ENCODE measurements around the gene ZNF800. TPM values are rescaled to one million over a fixed set of nuclear protein-coding genes. Genes with fewer than 3 reads are reported as not detected.
A peak's percentile ranks its signal among the peaks of the same experiment; 100 is the strongest.

Gene ZNF800
- total and polyA plus RNA-seq, 2 donors (not counting 1 experiment from before 2014, with no cell fraction given) = 22.6 to 62.9 TPM

DNA sequence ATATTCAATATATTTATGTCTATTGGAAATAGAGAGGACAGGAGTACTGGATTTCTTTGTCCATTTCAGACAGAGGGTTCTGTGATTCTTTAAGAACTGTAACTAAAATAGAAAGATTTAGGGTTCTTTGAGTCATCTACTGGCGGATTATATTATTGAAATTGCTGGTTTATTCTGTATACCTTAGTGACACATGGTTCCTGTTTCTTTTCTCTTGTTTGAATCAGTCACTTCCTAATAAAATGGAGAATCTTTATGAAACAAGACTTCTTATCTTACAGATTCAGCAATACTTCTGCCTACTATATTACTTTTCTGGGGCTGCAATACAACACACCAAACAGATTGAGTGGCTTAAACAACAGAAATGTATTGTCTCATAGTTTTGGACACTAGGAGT lies 20.8 kb upstream of the ZNF800 start:
- Histone ChIP-seq H4K20me1 (ENCODE audit: control insufficient read depth, insufficient read depth, low read length, poor library complexity, severe bottlenecking) (no peaks in the 10 kb centered on the region), H3K4me3 (ENCODE audit: control extremely low read depth in 1 of 5, extremely low read depth in 1 of 5, insufficient read depth in 1 of 5, low read depth in 2 of 5, low read length in 4 of 5) (peak overlapping the region in 1 of 5 experiments; percentile 25), H3K27me3 (replicated peaks in 1 of 4; ENCODE audit: control extremely low read depth in 1 of 4, control insufficient read depth in 3 of 4, insufficient read depth in 4 of 4, low read length in 3 of 4) (no peaks in the 10 kb centered on the region), H3K9ac (ENCODE audit: low read length) (peak overlapping the region; percentile 31), H2AFZ (ENCODE audit: insufficient read depth, low read depth, low read length, poor library complexity, severe bottlenecking) (peak overlapping the region; percentile 39), H3K4me2 (replicated peaks; ENCODE audit: low read depth, low read length, poor library complexity, severe bottlenecking) (peak overlapping the region; percentile 68), H3K79me2 (ENCODE audit: control insufficient read depth, insufficient read depth, low read length) (no peaks in the 10 kb centered on the region), H3K27ac (ENCODE audit: low read length in 2 of 2) (peak overlapping the region; percentile 64 to 80), H3K4me1 (ENCODE audit: control insufficient read depth in 2 of 2, insufficient read depth in 2 of 2, low read length in 2 of 2) (peaks cover 68 to 73% of the 10 kb centered on the region in 2 donors), H3K36me3 (replicated peaks in 1 of 2; ENCODE audit: control extremely low read depth in 1 of 2, control insufficient read depth in 1 of 2, extremely low read depth in 1 of 2, insufficient read depth in 2 of 2, low read length in 1 of 2) (no peaks in the 10 kb centered on the region), H3K9me3 (ENCODE audit: control extremely low read depth in 1 of 3, control insufficient read depth in 2 of 3, insufficient read depth in 1 of 3, low read length in 2 of 3) (peaks cover 0 to 6% (median 0%) of the 10 kb centered on the region in 3 donors)
- peak overlapping the region; percentile 83 for H3K4me3 Mint-ChIP-seq
- H3K4me1 Mint-ChIP-seq = peaks cover 66% of the 10 kb centered on the region
- no CpG with 5 or more reads among the region's 1 CpG for WGBS (ENCODE audit: insufficient coverage)
- ChIA-PET POLR2A (no interaction called here), CTCF (interaction anchor here (2.6 kb wide), 1 partner anchor 21 kb away, joined by 10 read pairs; the partner anchor contains the start of gene ZNF800)
- DNase-seq (peak; percentile 48), ATAC-seq (ENCODE audit: low read depth) (peak; percentile 42)
- TF ChIP-seq, protein P1, sequence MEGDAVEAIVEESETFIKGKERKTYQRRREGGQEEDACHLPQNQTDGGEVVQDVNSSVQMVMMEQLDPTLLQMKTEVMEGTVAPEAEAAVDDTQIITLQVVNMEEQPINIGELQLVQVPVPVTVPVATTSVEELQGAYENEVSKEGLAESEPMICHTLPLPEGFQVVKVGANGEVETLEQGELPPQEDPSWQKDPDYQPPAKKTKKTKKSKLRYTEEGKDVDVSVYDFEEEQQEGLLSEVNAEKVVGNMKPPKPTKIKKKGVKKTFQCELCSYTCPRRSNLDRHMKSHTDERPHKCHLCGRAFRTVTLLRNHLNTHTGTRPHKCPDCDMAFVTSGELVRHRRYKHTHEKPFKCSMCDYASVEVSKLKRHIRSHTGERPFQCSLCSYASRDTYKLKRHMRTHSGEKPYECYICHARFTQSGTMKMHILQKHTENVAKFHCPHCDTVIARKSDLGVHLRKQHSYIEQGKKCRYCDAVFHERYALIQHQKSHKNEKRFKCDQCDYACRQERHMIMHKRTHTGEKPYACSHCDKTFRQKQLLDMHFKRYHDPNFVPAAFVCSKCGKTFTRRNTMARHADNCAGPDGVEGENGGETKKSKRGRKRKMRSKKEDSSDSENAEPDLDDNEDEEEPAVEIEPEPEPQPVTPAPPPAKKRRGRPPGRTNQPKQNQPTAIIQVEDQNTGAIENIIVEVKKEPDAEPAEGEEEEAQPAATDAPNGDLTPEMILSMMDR (IDR thresholded peaks at IDR 0.05) = no peak
- no peak for TF ChIP-seq EZH2 (IDR thresholded peaks at IDR 0.05; ENCODE audit: borderline replicate concordance, insufficient read depth, low read depth, low read length, poor library complexity, severe bottlenecking)
- intact Hi-C loops (cut with micrococcal nuclease) = no loop called here
- H3K27me3 Mint-ChIP-seq = no peaks in the 10 kb centered on the region
- peak overlapping the region; percentile 90 for H3K27ac Mint-ChIP-seq
- H3K9me3 Mint-ChIP-seq (ENCODE audit: insufficient read depth) = no peaks in the 10 kb centered on the region

DNA sequence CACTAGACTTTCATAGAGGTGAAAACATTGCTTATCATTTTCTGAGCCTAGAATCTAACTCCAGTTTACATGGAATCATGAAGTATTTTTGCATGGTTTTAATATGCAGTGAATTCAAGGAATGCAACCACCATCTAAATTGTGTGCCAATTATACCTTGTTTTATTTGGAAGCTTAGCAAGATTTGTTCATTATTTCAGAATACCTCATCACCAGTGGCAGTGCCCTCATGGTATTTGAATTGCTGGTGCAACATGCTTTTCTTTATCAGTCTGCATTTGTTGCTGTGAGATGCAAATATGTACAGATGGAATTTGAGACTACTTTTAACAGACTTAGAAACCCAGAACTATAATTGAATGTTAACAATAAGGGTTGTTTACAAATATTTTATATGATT lies 18.7 kb upstream of the ZNF800 start:
- ATAC-seq (ENCODE audit: low read depth) (no peak), DNase-seq (no peak)
- TF ChIP-seq, protein P1 (IDR thresholded peaks at IDR 0.05) = no peak
- TF ChIP-seq EZH2 (IDR thresholded peaks at IDR 0.05; ENCODE audit: borderline replicate concordance, insufficient read depth, low read depth, low read length, poor library complexity, severe bottlenecking) = no peak
- Histone ChIP-seq H3K9ac (ENCODE audit: low read length) (no peak overlapping the region), H3K27ac (ENCODE audit: low read length in 2 of 2) (no peak overlapping the region), H3K79me2 (ENCODE audit: control insufficient read depth, insufficient read depth, low read length) (no peaks in the 10 kb centered on the region), H2AFZ (ENCODE audit: insufficient read depth, low read depth, low read length, poor library complexity, severe bottlenecking) (no peak overlapping the region), H3K9me3 (ENCODE audit: control extremely low read depth in 1 of 3, control insufficient read depth in 2 of 3, insufficient read depth in 1 of 3, low read length in 2 of 3) (no peaks in the 10 kb centered on the region), H3K4me2 (replicated peaks; ENCODE audit: low read depth, low read length, poor library complexity, severe bottlenecking) (no peak overlapping the region), H3K27me3 (replicated peaks in 1 of 4; ENCODE audit: control extremely low read depth in 1 of 4, control insufficient read depth in 3 of 4, insufficient read depth in 4 of 4, low read length in 3 of 4) (peaks cover 0 to 3% (median 0%) of the 10 kb centered on the region in 4 experiments), H3K36me3 (replicated peaks in 1 of 2; ENCODE audit: control extremely low read depth in 1 of 2, control insufficient read depth in 1 of 2, extremely low read depth in 1 of 2, insufficient read depth in 2 of 2, low read length in 1 of 2) (no peaks in the 10 kb centered on the region), H3K4me3 (ENCODE audit: control extremely low read depth in 1 of 5, extremely low read depth in 1 of 5, insufficient read depth in 1 of 5, low read depth in 2 of 5, low read length in 4 of 5) (no peak overlapping the region), H4K20me1 (ENCODE audit: control insufficient read depth, insufficient read depth, low read length, poor library complexity, severe bottlenecking) (no peaks in the 10 kb centered on the region), H3K4me1 (ENCODE audit: control insufficient read depth in 2 of 2, insufficient read depth in 2 of 2, low read length in 2 of 2) (peaks cover 47 to 51% of the 10 kb centered on the region in 2 donors)
- CTCF ChIA-PET = no interaction called here
- Mint-ChIP-seq H3K4me3 (no peak overlapping the region), H3K27me3 (peaks cover 3% of the 10 kb centered on the region), H3K27ac (no peak overlapping the region), H3K9me3 (ENCODE audit: insufficient read depth) (no peaks in the 10 kb centered on the region), H3K4me1 (peaks cover 47% of the 10 kb centered on the region)
- intact Hi-C loops (cut with micrococcal nuclease) = no loop called here
- POLR2A ChIA-PET = no interaction called here

All from B cell (primary cell).